ENCODE measurements around the gene MINDY2.

- TF ChIP-seq CTCF (IDR thresholded peaks at IDR 0.05) (no peak), POLR2A (IDR thresholded peaks at IDR 0.05) (no peak)
Observed at GRCh38 chr15:58870451-58870850, 99.3 kb downstream of the MINDY2 start.
